ENCODE results near the gene C17orf107.

C17orf107 gene

GRCh38 chr17:4872786-4873185 is 26.6 kb upstream of the C17orf107 start:
- no peak for DNase-seq (ENCODE audit: low read depth in 1 of 2, low spot score in 1 of 2)

DNA sequence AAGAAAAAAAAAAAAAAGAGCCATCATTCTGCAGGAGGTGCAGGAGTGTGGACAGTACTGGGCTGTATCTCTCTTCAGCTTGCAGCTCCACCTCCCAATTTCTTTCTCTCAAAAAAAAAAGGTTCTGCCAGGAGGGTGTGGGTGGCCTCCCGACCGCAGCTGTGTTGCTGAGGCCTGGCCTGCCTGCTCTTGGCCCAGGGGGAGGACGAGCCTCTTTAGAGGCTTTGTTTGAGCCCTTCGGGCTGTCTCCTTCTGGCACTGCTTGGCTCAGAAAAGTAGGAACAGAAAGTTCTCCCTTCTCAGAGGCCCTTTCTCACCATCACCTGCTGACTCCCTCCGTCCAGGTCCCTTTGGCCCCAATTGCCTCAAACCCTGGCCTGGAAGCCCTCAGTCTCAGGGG is 22.2 kb upstream of the C17orf107 start:
- no peak for DNase-seq (ENCODE audit: low read depth in 1 of 2, low spot score in 1 of 2)

DNA sequence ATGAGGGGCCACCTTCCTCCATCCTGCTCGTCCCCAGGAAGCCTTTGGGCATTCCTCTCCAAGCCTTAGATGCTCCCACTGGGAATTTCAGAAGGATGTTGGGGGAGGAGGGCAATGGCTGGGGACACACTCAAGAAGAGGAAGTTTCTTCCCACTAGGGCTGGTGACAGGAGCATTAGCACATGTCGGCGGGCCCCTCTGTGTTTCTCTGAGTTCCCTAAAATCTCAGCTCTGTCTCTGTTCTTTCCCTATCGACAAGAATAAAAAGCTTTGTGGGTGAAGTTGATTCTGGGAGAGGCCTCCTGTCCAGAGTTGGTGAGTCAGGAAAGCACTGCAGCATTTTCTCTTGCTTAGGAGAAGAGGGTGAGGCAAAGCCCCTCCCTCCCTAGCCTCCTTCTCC is 19.7 kb upstream of the C17orf107 start:
- no peak for DNase-seq (ENCODE audit: low read depth in 1 of 2, low spot score in 1 of 2)

- DNase-seq (ENCODE audit: low read depth in 1 of 2, low spot score in 1 of 2) = no peak
Observed at GRCh38 chr17:4880857-4881256, 18.5 kb upstream of the C17orf107 start.

GRCh38 chr17:4881761-4882555 is 17.4 kb upstream of the C17orf107 start:
- peak; percentile 37 to 61 for DNase-seq (ENCODE audit: low read depth in 1 of 2, low spot score in 1 of 2)

DNA sequence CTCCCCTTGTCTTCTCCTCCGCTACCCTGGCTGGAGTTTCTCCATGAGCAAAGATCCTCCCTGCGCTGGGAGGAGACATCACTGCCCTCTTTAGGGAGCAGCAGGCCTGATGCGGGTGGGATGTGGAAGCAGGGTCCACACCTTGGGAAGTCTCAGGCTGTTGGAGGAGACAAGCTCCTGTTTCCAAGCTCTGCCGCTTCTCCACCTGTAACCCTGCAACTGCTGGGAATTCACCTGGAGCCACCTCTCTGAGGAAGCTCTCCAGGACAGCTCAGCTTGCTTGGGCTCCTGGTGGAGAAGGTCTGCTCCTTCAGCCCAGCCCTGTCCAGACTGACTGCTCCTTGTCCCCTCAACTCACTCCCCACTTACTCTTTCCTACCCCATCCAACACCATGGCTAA is 14.8 kb upstream of the C17orf107 start:
- no peak for DNase-seq (ENCODE audit: low read depth in 1 of 2, low spot score in 1 of 2)

GRCh38 chr17:4886830-4887229 is 12.5 kb upstream of the C17orf107 start:
- no peak for DNase-seq (ENCODE audit: low read depth in 1 of 2, low spot score in 1 of 2)

GRCh38 chr17:4887581-4887980 is 11.8 kb upstream of the C17orf107 start:
- DNase-seq (ENCODE audit: low read depth in 1 of 2, low spot score in 1 of 2) = no peak

DNA sequence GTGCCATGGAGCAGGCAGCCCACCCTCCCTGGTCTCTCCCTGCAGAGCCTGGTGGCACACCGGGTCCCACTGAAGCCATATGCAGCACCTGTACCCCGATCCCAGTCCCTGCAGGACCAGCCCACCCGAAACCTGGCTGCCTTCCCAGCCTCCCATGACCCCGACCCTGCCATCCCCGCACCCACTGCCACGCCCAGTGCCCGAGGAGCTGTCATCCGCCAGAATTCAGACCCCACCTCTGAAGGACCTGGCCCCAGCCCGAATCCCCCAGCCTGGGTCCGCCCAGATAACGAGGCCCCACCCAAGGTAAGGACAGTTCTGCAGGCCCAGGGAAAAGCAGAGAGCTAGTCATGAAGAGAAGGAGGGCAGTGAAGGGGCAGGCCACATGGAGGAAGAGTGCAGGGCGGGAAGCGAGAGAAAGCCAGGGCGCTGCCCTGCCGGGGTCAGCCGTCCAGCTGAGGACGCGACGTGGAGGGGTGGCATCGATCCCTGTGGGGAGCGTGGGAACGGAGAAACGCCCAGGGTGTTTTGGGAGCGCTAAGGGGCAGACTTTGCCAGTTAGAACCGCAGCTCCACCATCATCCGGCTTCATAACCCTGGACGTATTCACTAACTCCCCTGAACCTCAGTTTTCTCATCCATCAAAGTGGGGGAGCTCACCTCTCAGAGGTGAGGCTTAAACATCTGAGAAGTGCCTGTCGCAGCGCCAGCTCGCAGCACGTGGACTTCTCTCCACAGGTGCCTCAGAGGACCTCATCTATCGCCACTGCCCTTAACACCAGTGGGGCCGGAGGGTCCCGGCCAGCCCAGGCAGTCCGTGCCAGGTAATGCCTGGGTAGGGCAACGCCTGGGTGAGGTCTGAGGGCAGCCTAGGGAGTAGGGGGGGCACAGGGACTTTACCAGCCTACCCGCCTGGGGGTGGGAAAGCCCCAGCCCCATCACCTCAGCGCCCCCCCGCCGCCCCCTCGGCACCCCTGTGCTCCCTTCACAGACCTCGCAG is 7.6 kb upstream of the C17orf107 start:
- no peak for DNase-seq (ENCODE audit: low read depth in 1 of 2, low spot score in 1 of 2)

- DNase-seq (ENCODE audit: low read depth in 1 of 2, low spot score in 1 of 2) = no peak
Observed at GRCh38 chr17:4892499-4893221, 6.7 kb upstream of the C17orf107 start.

- no peak for DNase-seq (ENCODE audit: low read depth in 1 of 2, low spot score in 1 of 2)
Observed at GRCh38 chr17:4893272-4893671, 6.1 kb upstream of the C17orf107 start.

GRCh38 chr17:4893721-4894560 is 5.4 kb upstream of the C17orf107 start:
- DNase-seq (ENCODE audit: low read depth in 1 of 2, low spot score in 1 of 2) = no peak

GRCh38 chr17:4895121-4895520 is 4.2 kb upstream of the C17orf107 start:
- DNase-seq (ENCODE audit: low read depth in 1 of 2, low spot score in 1 of 2) = no peak

DNA sequence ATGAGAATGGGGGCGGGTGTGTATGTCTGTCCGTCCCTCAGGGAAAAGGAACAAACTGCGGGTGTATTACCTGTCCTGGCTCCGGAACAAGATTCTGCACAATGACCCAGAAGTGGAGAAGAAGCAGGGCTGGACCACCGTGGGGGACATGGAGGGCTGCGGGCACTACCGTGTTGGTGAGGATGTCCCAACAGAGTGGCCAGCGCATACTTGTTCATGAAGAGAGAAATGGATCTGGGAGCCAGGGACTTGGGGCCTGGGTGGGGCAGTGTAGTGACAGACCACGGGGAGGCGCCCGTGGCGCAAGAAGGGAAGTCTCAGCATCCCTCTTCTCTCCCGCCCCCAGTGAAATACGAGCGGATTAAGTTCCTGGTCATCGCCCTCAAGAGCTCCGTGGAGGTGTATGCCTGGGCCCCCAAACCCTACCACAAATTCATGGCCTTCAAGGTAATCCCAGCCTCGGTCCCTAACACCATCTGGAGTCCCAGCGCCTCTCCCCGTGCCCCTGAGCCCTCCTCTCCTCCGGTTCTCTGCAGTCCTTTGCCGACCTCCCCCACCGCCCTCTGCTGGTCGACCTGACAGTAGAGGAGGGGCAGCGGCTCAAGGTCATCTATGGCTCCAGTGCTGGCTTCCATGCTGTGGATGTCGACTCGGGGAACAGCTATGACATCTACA is 3.5 kb upstream of the C17orf107 start:
- no peak for DNase-seq (ENCODE audit: low read depth in 1 of 2, low spot score in 1 of 2)

GRCh38 chr17:4896332-4897197 is 2.8 kb upstream of the C17orf107 start:
- no peak for DNase-seq (ENCODE audit: low read depth in 1 of 2, low spot score in 1 of 2)

DNA sequence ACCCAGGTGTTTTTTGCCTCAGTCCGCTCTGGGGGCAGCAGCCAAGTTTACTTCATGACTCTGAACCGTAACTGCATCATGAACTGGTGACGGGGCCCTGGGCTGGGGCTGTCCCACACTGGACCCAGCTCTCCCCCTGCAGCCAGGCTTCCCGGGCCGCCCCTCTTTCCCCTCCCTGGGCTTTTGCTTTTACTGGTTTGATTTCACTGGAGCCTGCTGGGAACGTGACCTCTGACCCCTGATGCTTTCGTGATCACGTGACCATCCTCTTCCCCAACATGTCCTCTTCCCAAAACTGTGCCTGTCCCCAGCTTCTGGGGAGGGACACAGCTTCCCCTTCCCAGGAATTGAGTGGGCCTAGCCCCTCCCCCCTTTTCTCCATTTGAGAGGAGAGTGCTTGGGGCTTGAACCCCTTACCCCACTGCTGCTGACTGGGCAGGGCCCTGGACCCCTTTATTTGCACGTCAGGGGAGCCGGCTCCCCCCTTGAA is 2.1 kb upstream of the C17orf107 start:
- no peak for DNase-seq (ENCODE audit: low read depth in 1 of 2, low spot score in 1 of 2)

DNA sequence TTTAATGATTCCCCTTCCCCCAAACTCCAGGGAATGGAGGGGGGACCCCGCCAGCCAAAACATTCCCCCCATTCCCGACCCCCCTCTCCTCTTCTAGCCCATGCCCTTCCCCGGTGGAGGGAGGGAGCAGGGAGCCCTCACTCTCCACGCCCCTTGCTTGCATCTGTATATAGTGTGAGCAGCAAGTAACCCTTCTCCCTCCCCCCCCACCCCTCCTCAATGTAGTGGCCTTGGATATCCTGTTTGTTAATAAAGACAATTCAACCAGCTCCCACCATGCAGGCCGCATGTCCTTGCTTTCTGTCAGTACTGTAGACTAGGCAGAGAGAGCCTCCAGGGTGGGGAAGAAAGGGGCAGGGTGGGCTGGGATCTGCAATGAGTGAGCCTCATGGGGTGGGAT is 1.6 kb upstream of the C17orf107 start:
- no peak for DNase-seq (ENCODE audit: low read depth in 1 of 2, low spot score in 1 of 2)

DNA sequence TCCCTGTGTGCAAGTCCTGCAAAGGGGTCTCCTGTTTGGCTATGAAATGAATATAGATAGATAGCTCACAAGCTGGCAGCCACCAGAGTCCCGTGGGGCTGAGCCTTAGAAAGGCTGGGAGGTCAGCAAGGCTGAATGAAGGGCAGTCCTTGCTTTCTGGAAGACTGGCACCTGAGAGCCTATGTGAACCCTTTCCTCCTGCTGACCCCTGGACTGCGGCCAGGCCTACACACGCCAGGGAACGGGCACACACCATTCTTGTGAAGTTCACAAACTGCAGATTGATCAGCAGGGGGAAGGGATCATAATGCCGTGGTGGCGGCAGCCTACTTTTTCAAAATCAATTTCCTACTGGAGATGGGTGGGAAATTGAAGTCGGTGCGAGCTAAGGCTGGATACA is 985 bp upstream of the C17orf107 start:
- DNase-seq (ENCODE audit: low read depth in 1 of 2, low spot score in 1 of 2) = no peak

GRCh38 chr17:4898927-4899326 is 409 bp upstream of the C17orf107 start:
- DNase-seq (ENCODE audit: low read depth in 1 of 2, low spot score in 1 of 2) = no peak
